GM23248 (cell line): ENCODE results near the gene CFH.

Experiments
- EZH2 ChIP-seq: fragments of 200-600 bp; sonication (generic); IDR thresholded peaks from 2 replicates; pipeline ENCODE4 v1.6.1; 2018; ENCODE audit warnings: antibody characterized with exemption, mild to moderate bottlenecking; ENCODE audit not compliant: insufficient read depth, poor library complexity, severe bottlenecking
- EZH2phosphoT487 ChIP-seq: fragments of 200-600 bp; sonication (generic); IDR thresholded peaks from 2 replicates; pipeline ENCODE4 v1.6.1; 2018; ENCODE audit warnings: antibody characterized with exemption, moderate library complexity, mild to moderate bottlenecking, low read depth; ENCODE audit not compliant: insufficient read depth

- TF ChIP-seq EZH2phosphoT487 (no peak), EZH2 (no peak)
These were observed 2.4 kb downstream of the CFH start for GRCh38 chr1:196654271-196654670.
